ENCODE measurements around the gene NR0B2.

Gene NR0B2

DNA sequence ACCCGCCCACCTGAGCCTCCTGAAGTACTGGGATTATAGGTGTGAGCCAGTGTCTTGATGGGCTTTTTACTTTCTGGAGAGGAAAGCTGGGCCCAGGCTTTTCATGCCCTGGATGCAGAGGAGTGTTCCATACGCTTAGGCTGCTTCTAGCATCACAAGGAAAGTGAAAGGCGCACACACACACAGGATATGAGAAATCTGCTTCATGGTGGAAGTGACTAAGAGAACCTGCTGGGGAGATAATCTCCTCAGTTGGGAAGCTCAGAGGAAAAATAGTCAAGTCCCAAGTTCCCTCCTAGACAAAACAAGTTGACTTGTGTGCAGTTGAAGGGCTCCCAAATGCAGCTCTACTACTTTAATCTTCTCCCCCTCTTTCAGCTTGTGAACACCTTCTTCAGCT, 9.9 kb upstream of the NR0B2 start:
- H3K79me1 ChIP-seq (ENCODE audit: low read depth, low read length), result peaks cover 8% of the 10 kb centered on the region
- H3K27ac ChIP-seq (replicated peaks; ENCODE audit: low read length), result no peak overlapping the region
- no peak overlapping the region for H2BK12ac ChIP-seq (ENCODE audit: low read length)
- DNase-seq (ENCODE audit: low spot score), result no peak
- H2AK5ac ChIP-seq (ENCODE audit: low read depth, low read length), result no peak overlapping the region
- no peak overlapping the region for H2BK15ac ChIP-seq (ENCODE audit: low read length)
- H3K4ac ChIP-seq (ENCODE audit: low read length), result no peak overlapping the region
- H3K4me2 ChIP-seq (ENCODE audit: insufficient read depth, low read length, poor library complexity, severe bottlenecking), result no peak overlapping the region
- H3K23ac ChIP-seq (ENCODE audit: low read depth, low read length, poor library complexity), result no peak overlapping the region
- H4K91ac ChIP-seq (ENCODE audit: low read depth, low read length, poor library complexity), result no peak overlapping the region
- no peaks in the 10 kb centered on the region for H3K27me3 ChIP-seq (ENCODE audit: control insufficient read depth in 3 of 3, insufficient read depth in 3 of 3, low read depth in 1 of 3, low read length in 3 of 3)
- H3K4me3 ChIP-seq (ENCODE audit: low read length in 2 of 2), result no peak overlapping the region
- H3K36me3 ChIP-seq (replicated peaks in 1 of 2; ENCODE audit: control insufficient read depth in 2 of 2, insufficient read depth in 2 of 2, low read length in 2 of 2), result peaks cover 19 to 55% of the 10 kb centered on the region in 2 donors
- H3K9me3 ChIP-seq (replicated peaks in 1 of 2; ENCODE audit: control insufficient read depth in 2 of 2, insufficient read depth in 1 of 2, low read depth in 1 of 2, low read length in 2 of 2), result no peaks in the 10 kb centered on the region
- no peak overlapping the region for H2BK120ac ChIP-seq (ENCODE audit: low read depth, low read length)
- H3K14ac ChIP-seq (ENCODE audit: low read length), result no peak overlapping the region
- H4K8ac ChIP-seq (ENCODE audit: low read depth, low read length), result no peak overlapping the region
- H3K18ac ChIP-seq (ENCODE audit: low read length), result no peak overlapping the region
- no peak overlapping the region for H3K9ac ChIP-seq (ENCODE audit: low read depth, low read length, poor library complexity)
- no peak overlapping the region for H2BK5ac ChIP-seq (ENCODE audit: low read length)
- no peak overlapping the region for H2AFZ ChIP-seq (ENCODE audit: low read length)
- WGBS, 2 donors (ENCODE audit: extremely low coverage in 2 of 2, insufficient read length in 2 of 2, insufficient replicate concordance in 1 of 2), result no CpG with 5 or more reads among the region's 3 CpGs
- peaks cover 7 to 8% of the 10 kb centered on the region in 2 donors for H3K4me1 ChIP-seq (ENCODE audit: control insufficient read depth in 2 of 2, insufficient read depth in 1 of 2, low read depth in 1 of 2, low read length in 2 of 2)

DNA sequence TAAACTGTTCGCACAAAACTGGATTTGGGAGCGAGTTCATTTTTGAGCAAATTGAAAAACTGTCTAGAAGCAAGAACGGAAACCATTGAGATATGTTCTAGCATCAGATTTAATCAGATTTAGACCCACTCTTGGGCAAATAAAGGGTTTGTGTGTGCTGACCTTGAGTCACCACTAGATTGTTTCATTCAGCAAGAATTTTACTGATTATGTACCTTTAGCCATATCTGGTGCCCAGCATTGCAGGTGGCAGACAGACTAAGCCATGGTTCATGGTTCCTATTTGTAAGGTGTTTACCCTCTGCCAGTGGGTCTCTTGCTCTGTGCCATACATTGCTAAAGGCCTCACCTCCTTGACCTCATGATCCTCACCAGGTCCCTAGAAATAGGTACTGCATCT, 9.1 kb upstream of the NR0B2 start:
- Histone ChIP-seq H3K27me3 (ENCODE audit: control insufficient read depth in 3 of 3, insufficient read depth in 3 of 3, low read depth in 1 of 3, low read length in 3 of 3) (no peaks in the 10 kb centered on the region), H3K4me2 (ENCODE audit: insufficient read depth, low read length, poor library complexity, severe bottlenecking) (no peak overlapping the region), H2AK5ac (ENCODE audit: low read depth, low read length) (no peak overlapping the region), H2BK15ac (ENCODE audit: low read length) (no peak overlapping the region), H3K9me3 (replicated peaks in 1 of 2; ENCODE audit: control insufficient read depth in 2 of 2, insufficient read depth in 1 of 2, low read depth in 1 of 2, low read length in 2 of 2) (no peaks in the 10 kb centered on the region), H3K23ac (ENCODE audit: low read depth, low read length, poor library complexity) (no peak overlapping the region), H2BK120ac (ENCODE audit: low read depth, low read length) (no peak overlapping the region), H3K36me3 (replicated peaks in 1 of 2; ENCODE audit: control insufficient read depth in 2 of 2, insufficient read depth in 2 of 2, low read length in 2 of 2) (peaks cover 15 to 46% of the 10 kb centered on the region in 2 donors), H4K91ac (ENCODE audit: low read depth, low read length, poor library complexity) (no peak overlapping the region), H3K14ac (ENCODE audit: low read length) (no peak overlapping the region), H4K8ac (ENCODE audit: low read depth, low read length) (no peak overlapping the region), H3K27ac (replicated peaks; ENCODE audit: low read length) (no peak overlapping the region), H3K18ac (ENCODE audit: low read length) (no peak overlapping the region), H2BK5ac (ENCODE audit: low read length) (no peak overlapping the region), H3K79me1 (ENCODE audit: low read depth, low read length) (peaks cover 8% of the 10 kb centered on the region), H3K4me1 (ENCODE audit: control insufficient read depth in 2 of 2, insufficient read depth in 1 of 2, low read depth in 1 of 2, low read length in 2 of 2) (peaks cover 7 to 8% of the 10 kb centered on the region in 2 donors), H2AFZ (ENCODE audit: low read length) (no peak overlapping the region), H3K4ac (ENCODE audit: low read length) (no peak overlapping the region), H3K4me3 (ENCODE audit: low read length in 2 of 2) (peak overlapping the region in 1 of 2 donors; percentile 91), H3K9ac (ENCODE audit: low read depth, low read length, poor library complexity) (no peak overlapping the region), H2BK12ac (ENCODE audit: low read length) (no peak overlapping the region)
- no peak for DNase-seq (ENCODE audit: low spot score)
- no CpG with 5 or more reads among the region's 3 CpGs for WGBS, 2 donors (ENCODE audit: extremely low coverage in 2 of 2, insufficient read length in 2 of 2, insufficient replicate concordance in 1 of 2)

DNA sequence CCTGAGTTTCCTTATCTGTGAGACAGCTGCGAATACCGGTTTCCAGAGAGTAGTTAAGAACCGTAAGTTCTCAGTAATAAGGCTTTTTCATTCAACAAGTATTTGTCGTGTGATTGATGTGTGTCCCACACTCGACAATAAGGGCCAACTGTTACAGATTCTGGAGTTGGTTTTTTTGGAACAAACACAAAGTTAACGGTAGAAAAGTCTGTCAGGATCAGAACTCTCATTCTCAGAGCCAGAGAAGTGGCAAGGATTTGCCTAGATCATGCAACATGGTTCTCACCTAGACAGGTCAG, 8.6 kb upstream of the NR0B2 start:
- Histone ChIP-seq H3K4ac (ENCODE audit: low read length) (no peak overlapping the region), H2BK5ac (ENCODE audit: low read length) (no peak overlapping the region), H2AFZ (ENCODE audit: low read length) (peak overlapping the region; percentile 89), H4K8ac (ENCODE audit: low read depth, low read length) (no peak overlapping the region), H2AK5ac (ENCODE audit: low read depth, low read length) (no peak overlapping the region), H4K91ac (ENCODE audit: low read depth, low read length, poor library complexity) (no peak overlapping the region), H2BK12ac (ENCODE audit: low read length) (no peak overlapping the region), H3K9me3 (replicated peaks in 1 of 2; ENCODE audit: control insufficient read depth in 2 of 2, insufficient read depth in 1 of 2, low read depth in 1 of 2, low read length in 2 of 2) (no peaks in the 10 kb centered on the region), H2BK15ac (ENCODE audit: low read length) (no peak overlapping the region), H3K23ac (ENCODE audit: low read depth, low read length, poor library complexity) (no peak overlapping the region), H3K4me2 (ENCODE audit: insufficient read depth, low read length, poor library complexity, severe bottlenecking) (peak overlapping the region; percentile 80), H3K9ac (ENCODE audit: low read depth, low read length, poor library complexity) (no peak overlapping the region), H3K14ac (ENCODE audit: low read length) (no peak overlapping the region), H2BK120ac (ENCODE audit: low read depth, low read length) (no peak overlapping the region), H3K4me3 (ENCODE audit: low read length in 2 of 2) (peak overlapping the region; percentile 91 to 96), H3K18ac (ENCODE audit: low read length) (no peak overlapping the region), H3K79me1 (ENCODE audit: low read depth, low read length) (peaks cover 8% of the 10 kb centered on the region), H3K4me1 (ENCODE audit: control insufficient read depth in 2 of 2, insufficient read depth in 1 of 2, low read depth in 1 of 2, low read length in 2 of 2) (peaks cover 7 to 8% of the 10 kb centered on the region in 2 donors), H3K27ac (replicated peaks; ENCODE audit: low read length) (no peak overlapping the region), H3K27me3 (ENCODE audit: control insufficient read depth in 3 of 3, insufficient read depth in 3 of 3, low read depth in 1 of 3, low read length in 3 of 3) (no peaks in the 10 kb centered on the region), H3K36me3 (replicated peaks in 1 of 2; ENCODE audit: control insufficient read depth in 2 of 2, insufficient read depth in 2 of 2, low read length in 2 of 2) (peaks cover 13 to 41% of the 10 kb centered on the region in 2 donors)
- WGBS, 2 donors (ENCODE audit: extremely low coverage in 2 of 2, insufficient read length in 2 of 2, insufficient replicate concordance in 1 of 2), result no CpG with 5 or more reads among the region's 6 CpGs
- no peak for DNase-seq (ENCODE audit: low spot score)

DNA sequence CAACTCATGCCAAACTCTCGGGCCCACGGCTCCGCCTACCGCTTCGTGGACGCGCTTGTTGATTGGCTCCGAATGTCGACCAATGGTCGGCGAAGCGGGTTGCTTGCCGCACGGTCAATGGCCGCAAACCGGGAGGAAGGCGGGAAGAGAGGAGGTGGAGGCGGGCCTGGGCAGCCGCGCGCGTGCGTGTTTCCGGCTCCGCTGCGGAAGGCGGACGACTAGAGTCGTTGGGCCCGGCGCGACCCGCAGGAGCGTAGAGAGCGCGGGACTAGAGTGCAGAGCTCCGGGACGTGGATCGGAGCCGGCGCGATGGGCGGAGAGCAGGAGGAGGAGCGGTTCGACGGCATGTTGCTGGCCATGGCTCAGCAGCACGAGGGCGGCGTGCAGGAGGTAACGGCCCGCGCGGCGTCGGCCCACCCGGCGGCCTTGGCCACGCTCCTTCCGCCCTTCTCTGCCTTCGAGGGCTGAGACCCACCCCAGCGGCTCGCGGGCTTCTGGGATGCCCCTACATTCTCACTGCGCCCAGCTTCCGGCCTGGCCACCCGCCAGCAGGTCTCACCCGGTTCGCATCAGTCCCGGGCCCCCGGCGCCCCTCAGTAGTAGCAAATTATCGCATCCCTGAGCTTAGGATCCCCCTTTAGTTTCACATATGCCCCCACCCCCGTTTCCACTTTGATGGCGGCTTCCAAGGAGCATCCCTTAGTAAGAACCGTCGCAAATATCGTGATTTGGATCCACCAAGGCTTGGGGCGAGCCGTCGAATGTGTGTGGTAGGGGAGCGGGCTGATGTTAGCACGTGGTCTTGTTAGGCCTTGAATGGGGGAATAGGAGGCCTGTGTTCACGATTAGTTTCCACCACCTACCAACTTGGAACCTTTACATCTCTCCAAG, 8.0 kb upstream of the NR0B2 start, which contains the start of gene NUDC:
Gene NUDC (plus strand): TSS at position 204 of the 891 bp plus-strand sequence. CDS start 106 bp downstream, at position 310.
- peak within 1 kb of the TSS; percentile 98 for H3K23ac ChIP-seq (ENCODE audit: low read depth, low read length, poor library complexity)
- no peaks in the 10 kb centered on the region for H3K9me3 ChIP-seq (replicated peaks in 1 of 2; ENCODE audit: control insufficient read depth in 2 of 2, insufficient read depth in 1 of 2, low read depth in 1 of 2, low read length in 2 of 2)
- H3K79me1 ChIP-seq (ENCODE audit: low read depth, low read length), result peaks cover 8% of the 10 kb centered on the region
- peak within 1 kb of the TSS; percentile 96 for H3K9ac ChIP-seq (ENCODE audit: low read depth, low read length, poor library complexity)
- peak within 1 kb of the TSS; percentile 89 for H2AFZ ChIP-seq (ENCODE audit: low read length)
- H4K8ac ChIP-seq (ENCODE audit: low read depth, low read length), result no peak within 1 kb of the TSS
- H3K27me3 ChIP-seq (ENCODE audit: control insufficient read depth in 3 of 3, insufficient read depth in 3 of 3, low read depth in 1 of 3, low read length in 3 of 3), result no peaks in the 10 kb centered on the region
- H2AK5ac ChIP-seq (ENCODE audit: low read depth, low read length), result no peak within 1 kb of the TSS
- WGBS, 2 donors (ENCODE audit: extremely low coverage in 2 of 2, insufficient read length in 2 of 2, insufficient replicate concordance in 1 of 2), result no CpG with 5 or more reads among the region's 83 CpGs
- no peak within 1 kb of the TSS for H2BK120ac ChIP-seq (ENCODE audit: low read depth, low read length)
- peaks cover 13 to 35% of the 10 kb centered on the region in 2 donors for H3K36me3 ChIP-seq (replicated peaks in 1 of 2; ENCODE audit: control insufficient read depth in 2 of 2, insufficient read depth in 2 of 2, low read length in 2 of 2)
- no peak within 1 kb of the TSS for H2BK15ac ChIP-seq (ENCODE audit: low read length)
- peak within 1 kb of the TSS; percentile 77 for H2BK5ac ChIP-seq (ENCODE audit: low read length)
- no peak within 1 kb of the TSS for H4K91ac ChIP-seq (ENCODE audit: low read depth, low read length, poor library complexity)
- peak; percentile 93 for DNase-seq (ENCODE audit: low spot score)
- H3K27ac ChIP-seq (replicated peaks; ENCODE audit: low read length), result no peak within 1 kb of the TSS
- no peak within 1 kb of the TSS for H2BK12ac ChIP-seq (ENCODE audit: low read length)
- peak within 1 kb of the TSS; percentile 61 for H3K18ac ChIP-seq (ENCODE audit: low read length)
- H3K14ac ChIP-seq (ENCODE audit: low read length), result no peak within 1 kb of the TSS
- peak within 1 kb of the TSS; percentile 80 for H3K4me2 ChIP-seq (ENCODE audit: insufficient read depth, low read length, poor library complexity, severe bottlenecking)
- peak within 1 kb of the TSS; percentile 91 to 96 for H3K4me3 ChIP-seq (ENCODE audit: low read length in 2 of 2)
- peaks cover 7 to 8% of the 10 kb centered on the region in 2 donors for H3K4me1 ChIP-seq (ENCODE audit: control insufficient read depth in 2 of 2, insufficient read depth in 1 of 2, low read depth in 1 of 2, low read length in 2 of 2)
- H3K4ac ChIP-seq (ENCODE audit: low read length), result no peak within 1 kb of the TSS

Measured in neuronal stem cell (in vitro differentiated cells).